Kidney (tissue), 14 donors: Measurements from ENCODE around the gene IL4R. TPM values are rescaled to one million over a fixed set of nuclear protein-coding genes. Genes with fewer than 3 reads are reported as not detected.
A peak's percentile ranks its signal among the peaks of the same experiment; 100 is the strongest.

Source experiments
- DNase-seq, 5 donors: peaks; one replicate each; pipeline ENCODE4 v3.0.0-alpha.2; 2013 to 2020
- FAIRE-seq: peaks from 2 replicates; lab custom pipeline; 2012; peaks lifted over from hg19 to GRCh38; lab: Jason Lieb, UNC
- H3K27ac ChIP-seq, 2 donors: one replicate each; pipeline ENCODE4 v1.7.0; 2013; ENCODE audit warnings: low read depth in 2 of 2, low read length in 2 of 2, inconsistent platforms in 1 of 2
- H3K27me3 ChIP-seq: one replicate; pipeline ENCODE4 v1.7.1; 2013; ENCODE audit warnings: low read length, inconsistent platforms; ENCODE audit not compliant: control insufficient read depth, insufficient read depth
- H3K36me3 ChIP-seq, 3 donors: one replicate each; pipeline versions ENCODE4 v1.7.0 to v1.7.1; 2013; ENCODE audit warnings: low read length in 3 of 3, control low read depth in 1 of 3, inconsistent platforms in 1 of 3; ENCODE audit not compliant: insufficient read depth in 3 of 3, control insufficient read depth in 2 of 3
- H3K4me1 ChIP-seq, 3 donors: one replicate each; pipeline versions ENCODE4 v1.7.0 to v1.7.1; 2013; ENCODE audit warnings: low read length in 3 of 3, inconsistent platforms in 1 of 3, low read depth in 1 of 3; ENCODE audit not compliant: control insufficient read depth in 2 of 3, insufficient read depth in 2 of 3
- H3K4me3 ChIP-seq, 3 donors: one replicate each; pipeline versions ENCODE4 v1.7.0 to v1.8.1; 2013; ENCODE audit warnings: low read length in 3 of 3, control low read depth in 1 of 3, inconsistent platforms in 1 of 3
- H3K9ac ChIP-seq, 3 donors: one replicate each; pipeline versions ENCODE4 v1.7.0 to v1.7.1; 2013; ENCODE audit warnings: low read length in 3 of 3, control low read depth in 1 of 3, inconsistent platforms in 1 of 3
- H3K9me3 ChIP-seq, 3 donors: one replicate each; pipeline versions ENCODE4 v1.7.0 to v1.7.1; 2013; ENCODE audit warnings: low read length in 3 of 3, control low read depth in 1 of 3, inconsistent platforms in 1 of 3; ENCODE audit not compliant: control insufficient read depth in 2 of 3, insufficient read depth in 1 of 3
- CTCF ChIP-seq: IDR thresholded peaks from 3 replicates; pipeline ENCODE4 v1.5.1; 2012; ENCODE audit warnings: mild to moderate bottlenecking, moderate library complexity, borderline replicate concordance; ENCODE audit not compliant: insufficient read depth; ENCODE audit errors: extremely low read depth
- intact Hi-C: fragments of 100-400 bp; cut with DNase I; formaldehyde crosslinking; loops from one replicate; pipeline ENCODE4 v1.11.1; 2022
- polyA plus RNA-seq: library from polyadenylated mRNA; stranded (reverse); fragments of 350-450 nt; fragmentation: Illumina TruSeq; extraction: RNeasy Lipid Tissue Mini Kit (QIAGEN cat#74804); gene quantifications from one replicate; pipeline ENCODE4 v1.2.3, GENCODE V29; 2014; ENCODE audit warnings: low read depth, low replicate concordance; ENCODE audit not compliant: insufficient read depth
- total RNA-seq: library from RNA; stranded (reverse); fragmentation: NEBNext Ultra II Directional; extraction: Animal tissue kit (Norgen Biotek cat#: 25700); gene quantifications from one replicate; pipeline ENCODE4 v1.2.1, GENCODE V29; 2021
- donor health status: control.
- donor health status: control.
- donor health status: control.
- donor health status: control.
- donor health status: control.
- donor health status: DM: yes; HTN: yes; CAD: no.
- donor health status: Normal renal cell carcinoma (clear cell type).

The IL4R gene
- total and polyA plus RNA-seq, 2 donors from 2014 or later, result 13.8 to 115 TPM

DNA sequence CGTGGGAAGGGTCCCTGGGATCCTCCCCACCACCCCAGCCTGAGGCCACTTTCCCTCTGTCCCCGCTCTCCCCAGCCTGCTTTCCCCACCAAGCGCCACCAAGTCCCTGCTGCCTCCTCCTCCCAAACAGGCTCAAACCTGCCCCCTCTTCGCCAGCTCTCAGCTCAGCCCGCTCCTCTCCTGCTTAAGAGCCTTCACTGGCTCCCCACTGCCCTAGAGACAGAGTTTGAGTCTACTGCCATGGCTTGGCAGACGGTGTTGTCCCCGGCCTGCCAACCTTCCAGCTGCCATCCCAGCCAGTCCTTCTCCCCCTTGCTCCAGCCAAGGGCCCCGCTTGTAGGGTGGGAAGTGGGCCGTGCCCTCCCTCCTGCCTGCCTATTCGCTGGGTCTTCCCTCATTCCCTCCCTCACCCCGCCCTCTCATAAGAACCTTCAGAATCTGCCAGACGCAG is 11.1 kb downstream of the IL4R start:
- no peak overlapping the region for H3K4me3 ChIP-seq
- TF ChIP-seq CTCF, result no peak
- FAIRE-seq (no peak), DNase-seq (peak in 1 of 5 donors; percentile 59)
- no peaks in the 10 kb centered on the region for H3K9me3 ChIP-seq
- H3K27me3 ChIP-seq, result no peaks in the 10 kb centered on the region
- no peak overlapping the region for H3K9ac ChIP-seq
- H3K36me3 ChIP-seq, result no peaks in the 10 kb centered on the region
- intact Hi-C loops, result loop anchor here (10.0 kb wide), 1 partner anchor 80 kb away; no protein-coding TSS in a partner anchor
- H3K4me1 ChIP-seq, result peaks cover 0 to 14% (median 0%) of the 10 kb centered on the region in 3 donors
- H3K27ac ChIP-seq, result peak overlapping the region in 1 of 2 donors; percentile 28

GRCh38 chr16:27325736-27326135 is 12.0 kb downstream of the IL4R start:
- H3K36me3 ChIP-seq, result no peaks in the 10 kb centered on the region
- peaks cover 0 to 17% (median 0%) of the 10 kb centered on the region in 3 donors for H3K4me1 ChIP-seq
- no peaks in the 10 kb centered on the region for H3K9me3 ChIP-seq

DNA sequence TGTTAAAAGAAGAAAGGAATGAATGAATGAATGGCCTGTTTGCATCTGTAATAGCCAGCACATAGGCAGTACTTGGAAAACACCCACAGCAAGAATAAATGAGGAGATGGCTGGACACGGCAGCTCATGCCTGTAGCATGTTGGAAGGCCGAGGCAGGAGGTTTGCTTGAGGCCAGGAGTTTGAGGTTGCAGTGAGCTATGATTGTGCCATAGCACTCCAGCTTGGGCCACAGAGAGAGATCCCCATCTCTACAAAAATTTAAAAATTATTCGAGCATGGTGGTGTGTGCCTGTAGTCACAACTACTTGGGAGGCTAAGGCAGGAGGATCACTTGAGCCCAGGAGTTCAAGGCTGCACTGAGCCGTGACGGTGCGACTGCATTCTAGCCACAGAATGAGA is 12.5 kb downstream of the IL4R start:
- FAIRE-seq (no peak), DNase-seq (no peak)
- Histone ChIP-seq H3K27ac (peak overlapping the region; percentile 84 to 90), H3K4me3 (no peak overlapping the region), H3K27me3 (no peaks in the 10 kb centered on the region), H3K4me1 (peaks cover 0 to 19% (median 0%) of the 10 kb centered on the region in 3 donors), H3K36me3 (peaks cover 0 to 4% (median 0%) of the 10 kb centered on the region in 3 donors), H3K9me3 (no peaks in the 10 kb centered on the region), H3K9ac (peak overlapping the region in 1 of 3 donors; percentile 24)
- intact Hi-C loops, result loop anchor here (10.0 kb wide), 1 partner anchor 81 kb away; no protein-coding TSS in a partner anchor
- TF ChIP-seq CTCF, result no peak

More at GRCh38 chr16:27325736-27326135, 12.0 kb downstream of the IL4R start:
- DNase-seq (peak in 1 of 5 donors; percentile 41), FAIRE-seq (no peak)
- intact Hi-C loops, result loop anchor here (10.0 kb wide), 1 partner anchor 81 kb away; no protein-coding TSS in a partner anchor
- H3K4me3 ChIP-seq, result no peak overlapping the region
- TF ChIP-seq CTCF, result no peak
- no peaks in the 10 kb centered on the region for H3K27me3 ChIP-seq
- H3K9ac ChIP-seq, result no peak overlapping the region
- peak overlapping the region; percentile 84 to 90 for H3K27ac ChIP-seq
